GM23338 (cell line): Measurements from ENCODE around the gene ZSCAN23. TPM values are rescaled to one million over a fixed set of nuclear protein-coding genes. Genes with fewer than 3 reads are reported as not detected.

Experiments used
- ATAC-seq: fragments of 200-7000 bp; cut with Tn5 transposase; 3 replicates; pipeline ENCODE4 v1.9.1; 2020
- DNase-seq: peaks from one replicate; pipeline ENCODE4 v3.0.0-alpha.2; 2015; ENCODE audit warnings: low spot score
- H2AFZ ChIP-seq: fragments of 200-600 bp; sonication (generic); 2 replicates; pipeline ENCODE4 v1.8.0; 2016; ENCODE audit warnings: antibody characterized with exemption, mild to moderate bottlenecking, moderate library complexity
- H3F3A ChIP-seq: fragments of 200-600 bp; sonication (generic); replicated peaks from 2 replicates; pipeline ENCODE4 v1.8.0; 2017; ENCODE audit warnings: antibody characterized with exemption, mixed run types, low read depth
- H3K27ac ChIP-seq: fragments of 200-600 bp; sonication (generic); 2 replicates; pipeline ENCODE4 v1.6.1; 2016; ENCODE audit warnings: low read depth
- H3K27me3 ChIP-seq: fragments of 200-600 bp; sonication (generic); 2 replicates; pipeline ENCODE4 v1.8.0; 2016; ENCODE audit warnings: mild to moderate bottlenecking, mixed run types, moderate library complexity; ENCODE audit not compliant: insufficient read depth
- H3K36me3 ChIP-seq: fragments of 200-600 bp; sonication (generic); 2 replicates; pipeline ENCODE4 v1.8.0; 2016; ENCODE audit warnings: mild to moderate bottlenecking; ENCODE audit not compliant: insufficient read depth
- H3K4me1 ChIP-seq: fragments of 200-600 bp; sonication (generic); 2 replicates; pipeline ENCODE4 v1.8.0; 2016; ENCODE audit warnings: mild to moderate bottlenecking, moderate library complexity; ENCODE audit not compliant: insufficient read depth
- H3K4me2 ChIP-seq: fragments of 200-600 bp; sonication (generic); 2 replicates; pipeline ENCODE4 v1.7.1; 2017; ENCODE audit warnings: mixed run types
- H3K4me3 ChIP-seq: fragments of 200-600 bp; sonication (generic); 2 replicates; pipeline ENCODE4 v1.6.1; 2016; ENCODE audit warnings: mixed run types
- H3K79me2 ChIP-seq: fragments of 200-600 bp; sonication (generic); replicated peaks from 2 replicates; pipeline ENCODE4 v1.8.0; 2017; ENCODE audit warnings: mild to moderate bottlenecking; ENCODE audit not compliant: insufficient read depth
- H3K9me2 ChIP-seq: fragments of 200-600 bp; sonication (generic); 2 replicates; pipeline ENCODE4 v1.8.0; 2017; ENCODE audit not compliant: insufficient read depth
- H4K20me1 ChIP-seq: fragments of 200-600 bp; sonication (generic); replicated peaks from 2 replicates; pipeline ENCODE4 v1.8.0; 2017; ENCODE audit warnings: mild to moderate bottlenecking; ENCODE audit not compliant: insufficient read depth
- H3K27ac Mint-ChIP-seq: 2 replicates; pipeline ENCODE4 v1.8.0; 2020; ENCODE audit warnings: inconsistent platforms, mild to moderate bottlenecking, moderate library complexity, mixed read lengths
- H3K27me3 Mint-ChIP-seq: 3 replicates; pipeline ENCODE4 v1.8.0; 2022; ENCODE audit warnings: low read depth, mild to moderate bottlenecking, moderate library complexity, mixed read lengths, inconsistent platforms; ENCODE audit not compliant: insufficient read depth, poor library complexity
- H3K36me3 Mint-ChIP-seq: 3 replicates; pipeline ENCODE4 v1.8.0; 2021; ENCODE audit warnings: low read depth, mild to moderate bottlenecking, inconsistent platforms, moderate library complexity, mixed read lengths
- H3K4me1 Mint-ChIP-seq: 3 replicates; pipeline ENCODE4 v1.8.0; 2020; ENCODE audit warnings: mild to moderate bottlenecking, inconsistent platforms, mixed read lengths
- H3K4me3 Mint-ChIP-seq: 3 replicates; pipeline ENCODE4 v1.8.0; 2021; ENCODE audit warnings: moderate library complexity, mild to moderate bottlenecking, inconsistent platforms, mixed read lengths
- H3K9me3 Mint-ChIP-seq: 3 replicates; pipeline ENCODE4 v1.8.0; 2020; ENCODE audit warnings: moderate library complexity, mild to moderate bottlenecking, inconsistent platforms, mixed read lengths
- CTCF ChIP-seq, 2 experiments: fragments of 200-600 bp in 1 of 2; sonication (generic) in 1 of 2; conservative IDR thresholded peaks; 2 replicates each; pipeline versions ENCODE4 v1.5.1 to v1.6.1; 2016 to 2017; ENCODE audit warnings: antibody characterized with exemption in 2 of 2, low read depth in 2 of 2, mild to moderate bottlenecking in 2 of 2, moderate library complexity in 1 of 2
- JUNB ChIP-seq: IDR thresholded peaks from one replicate; pipeline ENCODE4 v1.6.1; 2016; ENCODE audit warnings: antibody characterized with exemption; ENCODE audit not compliant: unreplicated experiment
- POLR2AphosphoS5 ChIP-seq: IDR thresholded peaks from 2 replicates; pipeline ENCODE4 v1.6.1; 2016; ENCODE audit warnings: antibody characterized with exemption, low read depth
- REST ChIP-seq: IDR thresholded peaks from one replicate; pipeline ENCODE4 v1.6.1; 2018; ENCODE audit warnings: antibody characterized with exemption; ENCODE audit not compliant: unreplicated experiment
- ZNF331 ChIP-seq: fragments of 250-450 bp; sonication (Bioruptor Pico); IDR thresholded peaks from 2 replicates; pipeline ENCODE4 v1.5.0; 2020; ENCODE audit warnings: low read depth, mild to moderate bottlenecking, moderate library complexity
- polyA plus RNA-seq: library from polyadenylated mRNA; unstranded; fragments of >200 nt; fragmentation: Nextera tagmentation; extraction: Ambion mirVana; gene quantifications from 2 replicates; pipeline ENCODE4 v1.2.1, GENCODE V29; 2016
- total RNA-seq: library from RNA; depleted of rRNA; stranded (reverse); fragments of >200 nt; shearing (Covaris generic); gene quantifications from 2 replicates; pipeline ENCODE4 v1.2.3, GENCODE V29; 2014
- TF ChIP-seq, protein P1 (sequence below): IDR thresholded peaks from 2 replicates; pipeline ENCODE4 v1.6.1; 2016; ENCODE audit warnings: antibody characterized with exemption

The ZSCAN23 gene
- total and polyA plus RNA-seq, 2 experiments from 2014 or later, result 1.9 to 7.8 TPM

DNA sequence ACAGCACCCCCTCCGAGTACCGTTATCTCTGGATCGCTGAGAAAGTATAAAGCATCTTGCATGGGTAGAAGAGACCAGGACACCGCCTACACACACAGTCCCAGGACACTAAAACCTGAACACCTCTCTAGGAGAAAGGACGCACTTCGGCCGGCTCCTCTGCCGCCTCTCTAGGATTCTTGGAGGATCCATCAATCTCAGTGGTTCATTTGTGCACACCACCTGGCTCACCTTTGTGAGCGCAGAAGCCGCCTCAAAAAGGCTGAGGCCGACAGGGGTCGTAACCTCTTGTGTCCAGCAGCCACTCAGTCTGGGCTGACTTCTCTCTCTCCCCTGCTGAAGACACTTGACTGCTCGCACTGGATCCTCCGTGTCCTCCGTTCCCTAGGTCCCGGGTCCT, 13.5 kb downstream of the ZSCAN23 start:
- Histone ChIP-seq H4K20me1 (peaks cover 2% of the 10 kb centered on the region; the same call in 1 of the 2 replicates), H3K4me1 (no peaks in the 10 kb centered on the region), H3F3A (no peaks in the 10 kb centered on the region), H3K4me3 (no peak overlapping the region), H3K9me2 (no peaks in the 10 kb centered on the region), H3K27me3 (no peaks in the 10 kb centered on the region), H2AFZ (no peak overlapping the region), H3K36me3 (no peaks in the 10 kb centered on the region), H3K4me2 (no peak overlapping the region), H3K27ac (no peak overlapping the region), H3K79me2 (no peaks in the 10 kb centered on the region)
- DNase-seq (peak; percentile 43), ATAC-seq (peak; percentile 61)
- no peak overlapping the region for H3K27ac Mint-ChIP-seq
- no peak for TF ChIP-seq POLR2AphosphoS5
- TF ChIP-seq, protein P1, sequence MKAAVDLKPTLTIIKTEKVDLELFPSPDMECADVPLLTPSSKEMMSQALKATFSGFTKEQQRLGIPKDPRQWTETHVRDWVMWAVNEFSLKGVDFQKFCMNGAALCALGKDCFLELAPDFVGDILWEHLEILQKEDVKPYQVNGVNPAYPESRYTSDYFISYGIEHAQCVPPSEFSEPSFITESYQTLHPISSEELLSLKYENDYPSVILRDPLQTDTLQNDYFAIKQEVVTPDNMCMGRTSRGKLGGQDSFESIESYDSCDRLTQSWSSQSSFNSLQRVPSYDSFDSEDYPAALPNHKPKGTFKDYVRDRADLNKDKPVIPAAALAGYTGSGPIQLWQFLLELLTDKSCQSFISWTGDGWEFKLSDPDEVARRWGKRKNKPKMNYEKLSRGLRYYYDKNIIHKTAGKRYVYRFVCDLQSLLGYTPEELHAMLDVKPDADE, result no peak
- 0 out of 4 replicates have a peak, but pooled peaks of 1 of the 2 experiments have one; percentile 6 for TF ChIP-seq CTCF (conservative IDR thresholded peaks at IDR 0.05; ENCODE audit: low read depth in 2 of 2)
- H3K9me3 Mint-ChIP-seq, result 0 out of 3 replicates have a peak, but pooled peaks cover 6% of the 10 kb centered on the region
- no peaks in the 10 kb centered on the region for H3K27me3 Mint-ChIP-seq
- no peaks in the 10 kb centered on the region for H3K4me1 Mint-ChIP-seq
- H3K4me3 Mint-ChIP-seq, result no peak overlapping the region
- H3K36me3 Mint-ChIP-seq, result peaks cover 18% of the 10 kb centered on the region

GRCh38 chr6:28425944-28426541, 17.2 kb downstream of the ZSCAN23 start:
- Mint-ChIP-seq H3K36me3 (peaks cover 15% of the 10 kb centered on the region), H3K27ac (no peak overlapping the region), H3K4me3 (no peak overlapping the region), H3K27me3 (no peaks in the 10 kb centered on the region), H3K9me3 (0 out of 3 replicates have a peak, but pooled peaks cover 6% of the 10 kb centered on the region), H3K4me1 (no peaks in the 10 kb centered on the region)
- Histone ChIP-seq H3K9me2 (no peaks in the 10 kb centered on the region), H3F3A (no peaks in the 10 kb centered on the region), H2AFZ (no peak overlapping the region), H3K4me1 (no peaks in the 10 kb centered on the region), H3K79me2 (no peaks in the 10 kb centered on the region), H3K27ac (no peak overlapping the region), H3K4me2 (no peak overlapping the region), H3K4me3 (no peak overlapping the region), H3K36me3 (no peaks in the 10 kb centered on the region), H4K20me1 (peaks cover 3% of the 10 kb centered on the region; the same call in 1 of the 2 replicates), H3K27me3 (no peaks in the 10 kb centered on the region)
- DNase-seq, result no peak
- TF ChIP-seq JUNB, result no peak
- ATAC-seq, result no peak

DNA sequence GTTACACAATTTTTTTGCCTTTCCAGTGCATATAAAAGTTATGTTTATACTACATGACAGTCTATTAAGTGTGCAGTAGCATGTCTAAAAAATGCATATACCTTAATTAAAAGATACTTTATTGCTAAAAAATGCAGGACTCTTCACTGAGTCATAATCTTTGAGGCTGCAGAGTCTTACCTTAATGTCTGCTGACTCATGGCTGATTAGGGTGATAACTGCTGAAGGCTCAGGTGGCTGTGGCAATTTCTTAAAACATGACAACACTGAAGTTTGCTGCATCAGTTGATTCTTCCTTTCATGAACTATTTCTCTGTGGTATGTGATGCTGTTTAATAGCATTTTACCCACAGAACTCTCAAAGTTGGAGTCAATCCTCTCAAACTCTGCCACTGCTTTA, 19.1 kb downstream of the ZSCAN23 start:
- no peaks in the 10 kb centered on the region for H3K9me2 ChIP-seq
- Mint-ChIP-seq H3K27ac (no peak overlapping the region), H3K9me3 (0 out of 3 replicates have a peak, but pooled peaks cover 6% of the 10 kb centered on the region), H3K36me3 (peaks cover 15% of the 10 kb centered on the region), H3K4me3 (no peak overlapping the region), H3K4me1 (no peaks in the 10 kb centered on the region), H3K27me3 (no peaks in the 10 kb centered on the region)
- H3K4me3 ChIP-seq, result no peak overlapping the region
- ATAC-seq (no peak), DNase-seq (no peak)
- H3K79me2 ChIP-seq, result no peaks in the 10 kb centered on the region
- no peaks in the 10 kb centered on the region for H3K4me1 ChIP-seq
- H3F3A ChIP-seq, result no peaks in the 10 kb centered on the region
- no peak overlapping the region for H3K27ac ChIP-seq
- no peaks in the 10 kb centered on the region for H3K36me3 ChIP-seq
- H3K4me2 ChIP-seq, result no peak overlapping the region
- 0 out of 2 replicates have a peak, but pooled peaks cover 3% of the 10 kb centered on the region for H4K20me1 ChIP-seq
- no peak overlapping the region for H2AFZ ChIP-seq
- no peaks in the 10 kb centered on the region for H3K27me3 ChIP-seq
- TF ChIP-seq REST (no peak), ZNF331 (CRISPR knock-in tag) (no peak)
